K562 (cell line): Measurements from ENCODE around the gene DAPP1. TPM values are rescaled to one million over a fixed set of nuclear protein-coding genes. Genes with fewer than 3 reads are reported as not detected.

Experiments
- ATAC-seq: fragments of 200-7000 bp; cut with Tn5 transposase; 3 replicates; pipeline ENCODE4 v1.9.1; 2020; ENCODE audit warnings: moderate library complexity
- BruUV-seq: library from RNA; stranded (reverse); fragments of 400-500 nt; replicated peaks from 2 replicates; lab custom pipeline; 2021; lab: Mats Ljungman, UMichigan
- CTCF ChIA-PET: fragments of 300-600 bp; formaldehyde crosslinking; extraction: SDS; loops from one replicate; lab custom pipeline; 2021; ENCODE audit warnings: low intra/inter-chr PET ratio; lab: Yijun Ruan, JAX
- POLR2A ChIA-PET: fragments of 300-600, 350-650 bp; sonication (Branson Sonifier 250); formaldehyde crosslinking; extraction: SDS; loops from one replicate; lab custom pipeline; 2021; ENCODE audit warnings: antibody characterized with exemption, inconsistent platforms; lab: Yijun Ruan, JAX
- DNase-seq, 4 experiments: peaks; one replicate each; pipeline versions ENCODE4 v3.0.0 to v3.0.0-alpha.2; 2011 to 2018; ENCODE audit warnings: low spot score in 3 of 4, mixed read lengths in 3 of 4; ENCODE audit errors: extremely low read depth in 1 of 4
- FAIRE-seq: peaks from 2 replicates; lab custom pipeline; 2011; peaks lifted over from hg19 to GRCh38; lab: Jason Lieb, UNC
- H2AFZ ChIP-seq: 2 replicates; pipeline ENCODE4 v1.6.0; 2011; ENCODE audit warnings: low read depth, low read length, control low read depth, inconsistent platforms
- H3K27ac ChIP-seq: fragments of 200-600 bp; 3 replicates; pipeline ENCODE4 v1.8.0; 2011; ENCODE audit warnings: low read depth, mild to moderate bottlenecking, control low read depth, inconsistent platforms, low read length, moderate library complexity, mixed read lengths; ENCODE audit errors: extremely low read depth
- H3K27me3 ChIP-seq, 2 experiments: fragments of 300-600 bp in 1 of 2; 2 replicates in 1 of 2; 3 replicates in 1 of 2; pipeline versions ENCODE4 v1.6.0 to v1.8.0; 2011; ENCODE audit warnings: inconsistent platforms in 2 of 2, low read length in 2 of 2, mild to moderate bottlenecking in 1 of 2, mixed read lengths in 1 of 2, moderate library complexity in 1 of 2; ENCODE audit not compliant: control insufficient read depth in 2 of 2, insufficient read depth in 2 of 2
- H3K36me3 ChIP-seq: fragments of 300-600 bp; 3 replicates; pipeline ENCODE4 v1.8.0; 2011; ENCODE audit warnings: mild to moderate bottlenecking, low read length, inconsistent platforms; ENCODE audit not compliant: control insufficient read depth, insufficient read depth
- H3K4me1 ChIP-seq, 2 experiments: fragments of 200-600 bp in 1 of 2; replicated peaks in 1 of 2; 2 replicates in 1 of 2; 3 replicates in 1 of 2; pipeline versions ENCODE4 v1.5.1 to v1.8.0; 2011; ENCODE audit warnings: inconsistent platforms in 2 of 2, low read length in 2 of 2, mild to moderate bottlenecking in 1 of 2, mixed read lengths in 1 of 2, moderate library complexity in 1 of 2; ENCODE audit not compliant: control insufficient read depth in 2 of 2, insufficient read depth in 2 of 2
- H3K4me2 ChIP-seq: 2 replicates; pipeline ENCODE4 v1.6.1; 2011; ENCODE audit warnings: low read length, control low read depth, inconsistent platforms, mixed read lengths; ENCODE audit not compliant: insufficient read depth
- H3K4me3 ChIP-seq: fragments of 200-600 bp; sonication (generic), shearing (Covaris generic); 2 replicates; pipeline ENCODE4 v1.5.1; 2016; ENCODE audit warnings: control low read depth, inconsistent platforms
- H3K79me2 ChIP-seq: fragments of 200-600 bp; 3 replicates; pipeline ENCODE4 v1.8.0; 2011; ENCODE audit warnings: low read length, inconsistent platforms; ENCODE audit not compliant: control insufficient read depth, insufficient read depth
- H3K9ac ChIP-seq, 2 experiments: 2 replicates each; pipeline versions ENCODE4 v1.6.0 to v1.6.1; 2011; ENCODE audit warnings: low read depth in 2 of 2, low read length in 2 of 2, control low read depth in 1 of 2, inconsistent platforms in 1 of 2, mild to moderate bottlenecking in 1 of 2, mixed read lengths in 1 of 2; ENCODE audit not compliant: insufficient read depth in 1 of 2
- H3K9me1 ChIP-seq: one replicate; pipeline ENCODE4 v1.6.0; 2011; ENCODE audit warnings: inconsistent platforms, mild to moderate bottlenecking, low read length, moderate library complexity; ENCODE audit not compliant: control insufficient read depth, insufficient read depth
- H3K9me3 ChIP-seq: replicated peaks from 2 replicates; pipeline ENCODE4 v1.5.1; 2011; ENCODE audit warnings: low read depth, low read length, inconsistent platforms; ENCODE audit not compliant: control insufficient read depth, insufficient read depth
- H4K20me1 ChIP-seq: replicated peaks from 2 replicates; pipeline ENCODE4 v1.6.1; 2011; ENCODE audit warnings: low read length, inconsistent platforms, mixed read lengths; ENCODE audit not compliant: control insufficient read depth, insufficient read depth
- CSDE1 ChIP-seq, 2 experiments: fragments of 450-650 bp; IDR thresholded peaks; 2 replicates each; pipeline ENCODE4 v1.6.1; 2016; ENCODE audit warnings: mild to moderate bottlenecking in 1 of 2
- ELF2 ChIP-seq: fragments of 250-450 bp; sonication (Bioruptor Pico); IDR thresholded peaks from 2 replicates; pipeline ENCODE4 v1.5.0; 2021; ENCODE audit warnings: mild to moderate bottlenecking
- HIVEP1 ChIP-seq: fragments of 250-450 bp; sonication (Bioruptor Pico); IDR thresholded peaks from 2 replicates; pipeline ENCODE4 v1.4.0; 2020; ENCODE audit warnings: mild to moderate bottlenecking
- JUN ChIP-seq, 2 experiments: sonication (generic) in 1 of 2; formaldehyde crosslinking in 1 of 2; IDR thresholded peaks; 2 replicates each; pipeline versions ENCODE4 v1.6.1 to v1.8.0; 2012 to 2022; ENCODE audit warnings: borderline replicate concordance in 2 of 2, mild to moderate bottlenecking in 2 of 2, improper control_type of control experiment in 1 of 2, low read depth in 1 of 2, low read length in 1 of 2, missing genetic modification reagents in 1 of 2
- MEF2A ChIP-seq: IDR thresholded peaks from 2 replicates; pipeline ENCODE4 v1.6.1; 2011; ENCODE audit warnings: low read depth, mild to moderate bottlenecking, low read length, moderate library complexity; ENCODE audit not compliant: control insufficient read depth
- MYBL2 ChIP-seq, 2 experiments: fragments of 450-650 bp in 1 of 2; sonication (generic) in 1 of 2; formaldehyde crosslinking in 1 of 2; IDR thresholded peaks; 2 replicates each; pipeline versions ENCODE4 v1.6.1 to v1.8.1; 2017 to 2022; ENCODE audit warnings: borderline replicate concordance in 1 of 2, inconsistent platforms in 1 of 2, low read depth in 1 of 2, mild to moderate bottlenecking in 1 of 2, missing genetic modification reagents in 1 of 2, moderate library complexity in 1 of 2
- PML ChIP-seq: IDR thresholded peaks from 2 replicates; pipeline ENCODE4 v1.6.1; 2012; ENCODE audit warnings: low read length, inconsistent platforms
- ZC3H11A ChIP-seq: IDR thresholded peaks from 2 replicates; pipeline ENCODE4 v1.6.1; 2012; ENCODE audit warnings: low read depth, low read length, improper control_type of control experiment
- ZC3H4 ChIP-seq: sonication (generic); formaldehyde crosslinking; IDR thresholded peaks from 2 replicates; pipeline ENCODE4 v1.9.0; 2021; ENCODE audit warnings: missing genetic modification reagents, borderline replicate concordance
- ZNF124 ChIP-seq: sonication (generic); formaldehyde crosslinking; IDR thresholded peaks from 2 replicates; pipeline ENCODE4 v1.8.1; 2022; ENCODE audit warnings: missing genetic modification reagents
- ZNF23 ChIP-seq: fragments of 250-450 bp; sonication (Bioruptor Pico); IDR thresholded peaks from 2 replicates; pipeline ENCODE4 v1.4.0; 2020; ENCODE audit warnings: mild to moderate bottlenecking
- ZSCAN29 ChIP-seq: fragments of 450-650 bp; IDR thresholded peaks from 2 replicates; pipeline ENCODE4 v1.6.1; 2017
- WGBS: fragments of 100-300 bp; shearing (Covaris generic); methylation state at CpG from one replicate; pipeline ENCODE4 v1.1.6; 2016; ENCODE audit warnings: low coverage, mixed read lengths; ENCODE audit not compliant: insufficient coverage; ENCODE audit errors: missing lambda C conversion rate; 5-methylcytosine and 5-hydroxymethylcytosine counted together
- in situ Hi-C: fragments of 300-500 bp; cut with MboI; formaldehyde crosslinking; loops from 4 replicates; pipeline ENCODE4 v1.15.0; 2018; ENCODE audit warnings: inconsistent platforms, mixed read lengths
- intact Hi-C: fragments of 100-400 bp; cut with micrococcal nuclease; formaldehyde crosslinking; loops from 2 replicates; pipeline ENCODE4 v1.14.2; 2022
- polyA plus RNA-seq, 8 experiments: library from polyadenylated mRNA; depleted of rRNA in 4 of 8; stranded (reverse) in 5 of 8; unstranded in 3 of 8; fragments of >200 nt; fragmentation: Nextera tagmentation in 2 of 8; fragmentation: Illumina TruSeq in 1 of 8; extraction: Ambion mirVana in 2 of 8; extraction: Trizol in 1 of 8; gene quantifications; 2 replicates each; pipeline versions ENCODE4 v1.2.1 to v1.2.3, GENCODE V29; 2011 to 2014; ENCODE audit warnings: inconsistent platforms in 1 of 8, missing spikeins in 1 of 8
- total RNA-seq, 7 experiments: library from RNA; depleted of rRNA in 6 of 7; stranded (reverse); fragments of >200 nt in 6 of 7; fragmentation: Illumina TruSeq in 2 of 7; extraction: Trizol in 2 of 7; gene quantifications; 2 replicates each; pipeline versions ENCODE4 v1.2.1 to v1.2.3, GENCODE V29; 2011 to 2021; ENCODE audit warnings: low replicate concordance in 1 of 7
- TF ChIP-seq, protein P1 (sequence below): fragments of 450-650 bp; formaldehyde crosslinking; IDR thresholded peaks from 2 replicates; pipeline ENCODE4 v1.4.0; 2022; ENCODE audit warnings: missing genetic modification characterization
- TF ChIP-seq, protein P2 (sequence below), 2 experiments: fragments of 450-650 bp; IDR thresholded peaks; 2 replicates each; pipeline ENCODE4 v1.6.1; 2016
- TF ChIP-seq, protein P3 (sequence below): fragments of 450-650 bp; IDR thresholded peaks from 2 replicates; pipeline ENCODE4 v1.6.1; 2016; ENCODE audit warnings: low read depth, mild to moderate bottlenecking, moderate library complexity

The DAPP1 gene
- total and polyA plus RNA-seq, 9 of the 15 experiments (the other 6 are each of a cell fraction or from before 2014, with no cell fraction given): 1.9 to 7.2 (median 3.6) TPM

DNA sequence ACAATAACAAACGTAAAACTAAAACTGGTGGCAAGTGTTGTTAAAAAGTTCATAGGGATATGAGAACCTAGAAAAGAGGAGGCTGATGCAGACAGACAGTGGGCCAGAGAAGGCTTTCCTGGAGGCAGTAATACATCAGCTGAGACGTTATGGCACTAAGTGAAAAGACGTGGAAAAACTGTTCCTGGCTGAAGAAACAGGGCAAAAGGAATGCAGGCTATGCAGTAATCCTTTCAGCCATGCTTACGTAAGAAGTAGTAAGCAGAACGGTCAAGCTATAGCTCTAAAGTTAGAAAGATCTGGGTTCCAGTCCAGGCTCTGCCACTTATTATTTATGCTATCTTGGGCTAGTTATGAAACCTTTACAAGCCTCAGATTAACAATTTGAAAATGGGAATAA lies 71.2 kb downstream of the DAPP1 start:
- Histone ChIP-seq H3K9me1 (no peaks in the 10 kb centered on the region), H3K4me3 (no peak overlapping the region), H2AFZ (no peak overlapping the region), H3K9me3 (no peaks in the 10 kb centered on the region), H4K20me1 (no peaks in the 10 kb centered on the region), H3K36me3 (peaks cover 49% of the 10 kb centered on the region; the same call in 2 of the 3 replicates), H3K27ac (no peak overlapping the region), H3K4me2 (no peak overlapping the region), H3K9ac (no peak overlapping the region), H3K27me3 (no peaks in the 10 kb centered on the region), H3K79me2 (peaks cover 33% of the 10 kb centered on the region), H3K4me1 (peaks cover 0 to under 1% of the 10 kb centered on the region in 2 experiments; a peak in 2 of 5 replicates)
- no peak for TF ChIP-seq ZC3H4 (CRISPR knock-in tag)
- no peak for TF ChIP-seq ELF2 (CRISPR knock-in tag)
- TF ChIP-seq, protein P1, sequence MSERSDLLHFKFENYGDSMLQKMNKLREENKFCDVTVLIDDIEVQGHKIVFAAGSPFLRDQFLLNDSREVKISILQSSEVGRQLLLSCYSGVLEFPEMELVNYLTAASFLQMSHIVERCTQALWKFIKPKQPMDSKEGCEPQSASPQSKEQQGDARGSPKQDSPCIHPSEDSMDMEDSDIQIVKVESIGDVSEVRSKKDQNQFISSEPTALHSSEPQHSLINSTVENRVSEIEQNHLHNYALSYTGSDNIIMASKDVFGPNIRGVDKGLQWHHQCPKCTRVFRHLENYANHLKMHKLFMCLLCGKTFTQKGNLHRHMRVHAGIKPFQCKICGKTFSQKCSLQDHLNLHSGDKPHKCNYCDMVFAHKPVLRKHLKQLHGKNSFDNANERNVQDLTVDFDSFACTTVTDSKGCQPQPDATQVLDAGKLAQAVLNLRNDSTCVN (CRISPR knock-in tag): no peak
- TF ChIP-seq, protein P2, sequence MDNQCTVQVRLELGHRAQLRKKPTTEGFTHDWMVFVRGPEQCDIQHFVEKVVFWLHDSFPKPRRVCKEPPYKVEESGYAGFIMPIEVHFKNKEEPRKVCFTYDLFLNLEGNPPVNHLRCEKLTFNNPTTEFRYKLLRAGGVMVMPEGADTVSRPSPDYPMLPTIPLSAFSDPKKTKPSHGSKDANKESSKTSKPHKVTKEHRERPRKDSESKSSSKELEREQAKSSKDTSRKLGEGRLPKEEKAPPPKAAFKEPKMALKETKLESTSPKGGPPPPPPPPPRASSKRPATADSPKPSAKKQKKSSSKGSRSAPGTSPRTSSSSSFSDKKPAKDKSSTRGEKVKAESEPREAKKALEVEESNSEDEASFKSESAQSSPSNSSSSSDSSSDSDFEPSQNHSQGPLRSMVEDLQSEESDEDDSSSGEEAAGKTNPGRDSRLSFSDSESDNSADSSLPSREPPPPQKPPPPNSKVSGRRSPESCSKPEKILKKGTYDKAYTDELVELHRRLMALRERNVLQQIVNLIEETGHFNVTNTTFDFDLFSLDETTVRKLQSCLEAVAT (IDR thresholded peaks at IDR 0.05): no peak
- no peak for TF ChIP-seq ZC3H11A
- no peak for TF ChIP-seq HIVEP1 (CRISPR knock-in tag)
- TF ChIP-seq, protein P3, sequence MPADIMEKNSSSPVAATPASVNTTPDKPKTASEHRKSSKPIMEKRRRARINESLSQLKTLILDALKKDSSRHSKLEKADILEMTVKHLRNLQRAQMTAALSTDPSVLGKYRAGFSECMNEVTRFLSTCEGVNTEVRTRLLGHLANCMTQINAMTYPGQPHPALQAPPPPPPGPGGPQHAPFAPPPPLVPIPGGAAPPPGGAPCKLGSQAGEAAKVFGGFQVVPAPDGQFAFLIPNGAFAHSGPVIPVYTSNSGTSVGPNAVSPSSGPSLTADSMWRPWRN: no peak
- TF ChIP-seq CSDE1 (IDR thresholded peaks at IDR 0.05): no peak
- no peak for TF ChIP-seq MEF2A
- TF ChIP-seq ZSCAN29: no peak
- TF ChIP-seq ZNF23: no peak
- no peak for TF ChIP-seq JUN (IDR thresholded peaks at IDR 0.05; ENCODE audit: borderline replicate concordance, low read depth, low read length)
- no peak for TF ChIP-seq JUN (CRISPR knock-in tag; IDR thresholded peaks at IDR 0.05; ENCODE audit: borderline replicate concordance)
- TF ChIP-seq PML: no peak
- no peak for TF ChIP-seq ZNF124
- TF ChIP-seq MYBL2 (IDR thresholded peaks at IDR 0.05; ENCODE audit: low read depth): no peak
- TF ChIP-seq MYBL2 (CRISPR knock-in tag; IDR thresholded peaks at IDR 0.05; ENCODE audit: borderline replicate concordance): no peak
- POLR2A ChIA-PET: no interaction called here
- CTCF ChIA-PET: interaction anchor here (0.5 to 1.1 kb wide), 2 partner anchors 12 to 76 kb away, joined by 3 read pairs; no protein-coding TSS in a partner anchor
- WGBS: 71% methylated on average over 5 of the region's 5 CpGs
- DNase-seq (no peak), ATAC-seq (no peak), FAIRE-seq (no peak)
- in situ Hi-C loops (no loop called here), intact Hi-C loops (loop anchor here (5.0 kb wide), 1 partner anchor 166 kb away; no protein-coding TSS in a partner anchor)
- no TSS peak for BruUV-seq
